Measurements from ENCODE around the gene GATAD2B.
"Not testable (repeated sequence)": the region's sequence is repeated elsewhere in the genome, so short reads cannot be mapped to it uniquely, and the experiment has no call there.

Gene GATAD2B

GRCh38 chr1:153899509-153899908 lies 23.3 kb downstream of the GATAD2B start:
- in situ Hi-C loops (cut with HindIII; ENCODE audit: low sequenced_read_pairs), result no loop called here

DNA sequence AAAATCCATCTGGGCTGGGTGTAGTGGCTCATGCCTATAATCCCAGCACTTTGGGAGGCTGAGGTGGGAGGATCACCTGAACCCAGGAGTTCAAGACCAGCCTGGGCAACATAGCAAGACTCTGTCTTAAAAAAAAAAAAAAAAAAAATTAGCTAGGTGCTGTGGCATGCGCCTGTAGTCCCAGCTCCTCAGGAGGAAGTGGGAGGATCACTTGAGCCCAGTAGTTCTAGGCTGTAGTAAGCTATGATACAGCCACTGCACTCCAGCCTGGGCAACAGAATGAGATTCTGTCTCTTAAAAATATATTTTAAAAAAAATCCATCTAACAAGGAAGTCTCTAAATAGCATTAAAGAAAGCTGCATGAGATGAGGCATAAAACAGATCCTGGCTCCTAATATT lies 26.9 kb downstream of the GATAD2B start:
- in situ Hi-C loops (cut with HindIII; ENCODE audit: low sequenced_read_pairs), result not testable (repeated sequence)

GRCh38 chr1:153891042-153891441 lies 31.7 kb downstream of the GATAD2B start:
- in situ Hi-C loops (cut with HindIII; ENCODE audit: low sequenced_read_pairs), result not testable (repeated sequence)

GRCh38 chr1:153888533-153888932 lies 34.2 kb downstream of the GATAD2B start:
- in situ Hi-C loops (cut with HindIII; ENCODE audit: low sequenced_read_pairs), result no loop called here

DNA sequence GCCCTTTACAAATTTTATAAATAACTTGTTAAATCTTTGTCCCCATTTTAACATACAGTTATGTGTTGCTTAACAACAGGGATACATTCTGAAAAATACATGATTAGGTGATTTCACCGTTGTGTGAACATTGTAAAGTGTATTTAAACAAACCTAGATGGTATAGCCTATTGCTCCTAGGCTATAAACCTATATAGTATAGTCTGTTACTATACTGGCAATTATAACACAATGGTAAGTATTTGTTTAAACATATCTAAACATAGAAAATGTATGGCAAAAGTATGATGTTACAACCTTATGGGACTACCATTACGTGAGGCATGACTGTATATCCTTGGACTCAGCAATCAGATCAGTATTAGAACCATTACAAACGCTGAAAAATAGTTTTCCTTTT lies 36.6 kb downstream of the GATAD2B start:
- in situ Hi-C loops (cut with HindIII; ENCODE audit: low sequenced_read_pairs), result no loop called here

DNA sequence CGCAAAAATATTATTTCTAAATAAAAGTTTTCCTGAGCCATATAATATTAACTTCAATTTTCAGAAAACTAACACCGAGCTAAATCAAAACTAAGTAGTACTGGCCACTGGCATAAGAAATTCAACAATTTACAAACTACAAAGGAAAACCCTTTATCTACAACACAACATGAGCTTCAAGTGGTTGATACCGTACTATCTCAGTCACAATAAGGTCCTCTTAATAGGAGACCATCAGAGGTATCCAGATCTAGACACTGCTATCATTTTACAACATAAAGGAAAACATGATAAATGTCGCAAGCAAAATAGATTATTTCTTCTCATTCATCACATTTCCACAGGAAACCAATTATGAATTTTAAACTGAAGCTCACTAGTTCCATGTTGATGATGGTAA lies 39.5 kb downstream of the GATAD2B start:
- in situ Hi-C loops (cut with HindIII; ENCODE audit: low sequenced_read_pairs), result no loop called here

DNA sequence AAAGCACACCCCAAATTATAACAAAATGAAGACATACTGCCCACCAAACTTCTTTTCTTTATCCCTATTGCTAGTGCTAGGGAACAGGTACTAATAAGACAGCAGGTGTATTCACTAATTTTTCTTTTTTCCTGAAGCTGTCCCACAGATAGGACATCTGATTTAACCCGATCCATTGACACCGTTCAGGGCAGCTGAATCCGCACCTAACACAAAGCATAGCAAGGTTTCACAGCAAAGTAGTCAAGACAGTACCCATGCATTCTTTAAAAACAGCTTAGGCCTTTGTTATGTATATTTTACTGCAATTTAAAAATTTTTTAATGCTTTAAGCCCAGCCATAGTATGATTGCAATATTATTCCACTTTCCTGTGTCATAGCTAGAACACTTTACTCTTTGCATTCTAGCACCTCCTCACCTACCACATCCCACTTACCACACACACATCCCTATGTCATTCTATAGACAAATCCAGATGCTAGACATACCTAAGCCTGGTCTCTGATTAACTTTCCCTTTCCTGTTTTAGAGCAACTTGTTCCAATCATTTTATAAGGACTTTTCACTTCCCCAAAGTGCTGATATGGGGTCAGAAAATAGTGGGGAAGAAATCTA lies 40.4 kb downstream of the GATAD2B start:
- in situ Hi-C loops (cut with HindIII; ENCODE audit: low sequenced_read_pairs), result no loop called here

DNA sequence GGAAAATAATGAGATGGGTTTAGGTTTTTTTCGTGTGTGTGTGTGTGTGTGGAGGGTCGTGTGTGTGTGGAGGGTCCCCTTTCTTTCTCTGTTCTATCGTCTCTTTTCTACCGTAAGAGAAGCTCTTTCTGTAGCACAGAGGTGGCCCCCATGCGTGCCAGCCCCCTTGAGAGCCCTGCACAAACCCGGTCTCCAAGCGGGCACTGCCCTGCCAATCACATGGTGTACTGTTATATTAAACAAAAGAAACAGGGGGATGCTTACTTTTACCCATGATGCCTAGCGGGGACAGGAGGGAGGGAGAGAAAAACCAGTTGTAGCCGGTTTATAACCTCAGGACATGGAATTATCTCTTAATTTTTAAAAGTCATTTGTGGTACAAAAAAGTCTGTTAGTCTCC lies 41.0 kb downstream of the GATAD2B start:
- in situ Hi-C loops (cut with HindIII; ENCODE audit: low sequenced_read_pairs), result no loop called here

GRCh38 chr1:153880962-153881361 lies 41.8 kb downstream of the GATAD2B start:
- in situ Hi-C loops (cut with HindIII; ENCODE audit: low sequenced_read_pairs), result no loop called here

GRCh38 chr1:153880024-153880423 lies 42.7 kb downstream of the GATAD2B start:
- in situ Hi-C loops (cut with HindIII; ENCODE audit: low sequenced_read_pairs), result no loop called here

GRCh38 chr1:153877112-153877511 lies 45.7 kb downstream of the GATAD2B start:
- in situ Hi-C loops (cut with HindIII; ENCODE audit: low sequenced_read_pairs), result no loop called here

- in situ Hi-C loops (cut with HindIII; ENCODE audit: low sequenced_read_pairs), result no loop called here
Observed at GRCh38 chr1:153872934-153873333, 49.8 kb downstream of the GATAD2B start.

GRCh38 chr1:153872331-153872730 lies 50.4 kb downstream of the GATAD2B start:
- in situ Hi-C loops (cut with HindIII; ENCODE audit: low sequenced_read_pairs), result no loop called here

GRCh38 chr1:153869486-153869885 lies 53.3 kb downstream of the GATAD2B start:
- in situ Hi-C loops (cut with HindIII; ENCODE audit: low sequenced_read_pairs), result no loop called here

- in situ Hi-C loops (cut with HindIII; ENCODE audit: low sequenced_read_pairs), result no loop called here
Observed at GRCh38 chr1:153866045-153866850, 56.5 kb downstream of the GATAD2B start.

DNA sequence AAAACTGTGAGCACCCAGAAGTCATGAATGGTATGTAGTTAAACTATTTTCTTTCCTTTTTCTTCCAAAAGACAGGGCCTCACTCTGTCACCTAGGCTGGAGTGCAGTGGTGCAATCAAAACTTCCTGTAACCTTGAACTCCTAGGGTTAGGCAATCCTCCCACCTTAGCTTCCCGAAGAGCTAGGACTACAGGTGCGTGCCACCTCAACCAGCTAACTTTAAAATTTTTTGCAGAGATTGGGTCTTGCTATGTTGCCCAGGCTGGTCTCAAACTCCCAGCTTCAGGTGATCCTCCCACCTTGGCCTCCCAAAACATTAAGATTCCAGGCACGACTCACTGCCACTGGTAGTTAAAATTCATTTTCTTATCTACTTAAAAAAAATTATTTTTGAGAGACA lies 62.5 kb downstream of the GATAD2B start:
- in situ Hi-C loops (cut with HindIII; ENCODE audit: low sequenced_read_pairs), result no loop called here

DNA sequence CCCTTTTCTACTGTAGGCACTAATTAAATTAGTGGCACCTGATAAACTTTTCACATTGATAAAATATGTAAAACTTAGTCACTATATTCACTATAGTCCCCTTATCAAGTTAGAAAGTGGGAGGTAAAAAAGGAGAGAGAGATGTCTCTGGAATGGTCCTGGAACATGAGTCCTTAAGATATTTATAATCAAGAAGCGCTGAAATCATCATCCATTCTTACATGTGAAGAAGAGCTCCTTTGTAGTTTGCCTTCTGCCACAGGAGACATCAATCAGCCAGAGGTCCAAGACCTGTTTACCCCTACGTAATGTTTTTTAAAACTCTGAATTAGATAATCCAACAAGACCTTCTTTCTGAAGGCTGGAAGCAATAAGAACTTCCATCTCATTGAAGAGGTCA lies 65.3 kb downstream of the GATAD2B start:
- in situ Hi-C loops (cut with HindIII; ENCODE audit: low sequenced_read_pairs), result no loop called here

- in situ Hi-C loops (cut with HindIII; ENCODE audit: low sequenced_read_pairs), result no loop called here
Observed at GRCh38 chr1:153856763-153857162, 66.0 kb downstream of the GATAD2B start.

DNA sequence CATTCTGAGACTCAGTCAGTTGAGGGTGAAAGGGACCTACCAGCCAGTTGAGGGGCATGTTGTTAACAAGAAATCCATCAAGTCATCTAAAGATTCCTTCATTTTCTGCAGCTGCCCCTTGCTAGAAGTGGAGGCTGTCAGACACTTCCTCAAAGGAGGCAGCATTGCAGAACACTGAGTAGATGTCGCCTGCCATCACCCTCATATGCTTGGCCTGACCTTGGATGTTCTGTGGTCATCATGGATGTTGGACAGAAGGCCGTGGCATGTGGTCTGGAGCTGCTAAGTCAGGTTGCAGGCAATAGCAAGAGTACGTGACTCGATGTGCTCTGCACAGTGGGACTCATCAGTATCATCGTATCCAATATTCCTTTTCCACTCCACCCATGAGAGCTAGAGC lies 70.6 kb downstream of the GATAD2B start:
- in situ Hi-C loops (cut with HindIII; ENCODE audit: low sequenced_read_pairs), result no loop called here

GRCh38 chr1:153849487-153850185 lies 73.1 kb downstream of the GATAD2B start:
- in situ Hi-C loops (cut with HindIII; ENCODE audit: low sequenced_read_pairs), result no loop called here

DNA sequence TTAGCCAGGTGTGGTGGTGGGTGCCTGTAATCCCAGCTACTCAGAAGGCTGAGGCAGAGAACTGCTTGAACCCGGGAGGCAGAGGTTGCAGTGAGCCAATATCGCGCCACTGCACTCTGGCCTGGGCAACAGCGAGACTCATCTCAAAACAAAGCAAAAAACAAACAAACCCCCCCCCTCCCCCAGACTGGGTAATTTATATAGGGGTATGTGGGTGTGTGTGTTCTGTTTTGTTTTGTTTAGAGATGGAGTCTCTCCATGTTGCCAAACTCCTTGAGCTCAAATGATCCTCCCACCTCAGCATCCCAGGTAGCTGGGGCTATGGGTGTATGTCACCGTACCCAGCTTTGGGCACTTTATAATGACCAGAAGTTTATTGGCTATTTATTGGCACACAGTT lies 74.0 kb downstream of the GATAD2B start:
- in situ Hi-C loops (cut with HindIII; ENCODE audit: low sequenced_read_pairs), result no loop called here

DNA sequence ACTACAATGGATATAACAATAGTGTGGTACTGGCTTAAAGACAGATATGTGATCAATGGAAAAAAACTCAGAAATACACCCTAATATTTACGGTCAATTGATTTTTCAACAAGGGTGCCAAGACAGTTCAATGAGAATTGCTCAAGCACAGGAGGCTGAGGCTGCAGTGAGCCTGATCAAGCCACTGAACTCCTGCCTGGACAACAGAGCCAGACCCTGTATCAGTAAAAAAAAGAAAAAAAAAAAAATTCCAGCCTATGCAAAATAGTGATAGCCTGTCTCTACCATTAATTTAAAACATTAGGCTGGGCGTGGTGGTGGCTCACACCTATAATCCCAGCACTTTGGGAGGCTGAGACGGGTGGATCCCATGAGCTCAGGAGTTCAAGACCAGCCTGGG lies 77.6 kb downstream of the GATAD2B start:
- in situ Hi-C loops (cut with HindIII; ENCODE audit: low sequenced_read_pairs), result no loop called here

Measured in DLD1 (cell line).